ENCODE results near the gene CLOCK.
"Not testable (repeated sequence)": the region's sequence is repeated elsewhere in the genome, so short reads cannot be mapped to it uniquely, and the experiment has no call there.

The CLOCK gene, protein sequence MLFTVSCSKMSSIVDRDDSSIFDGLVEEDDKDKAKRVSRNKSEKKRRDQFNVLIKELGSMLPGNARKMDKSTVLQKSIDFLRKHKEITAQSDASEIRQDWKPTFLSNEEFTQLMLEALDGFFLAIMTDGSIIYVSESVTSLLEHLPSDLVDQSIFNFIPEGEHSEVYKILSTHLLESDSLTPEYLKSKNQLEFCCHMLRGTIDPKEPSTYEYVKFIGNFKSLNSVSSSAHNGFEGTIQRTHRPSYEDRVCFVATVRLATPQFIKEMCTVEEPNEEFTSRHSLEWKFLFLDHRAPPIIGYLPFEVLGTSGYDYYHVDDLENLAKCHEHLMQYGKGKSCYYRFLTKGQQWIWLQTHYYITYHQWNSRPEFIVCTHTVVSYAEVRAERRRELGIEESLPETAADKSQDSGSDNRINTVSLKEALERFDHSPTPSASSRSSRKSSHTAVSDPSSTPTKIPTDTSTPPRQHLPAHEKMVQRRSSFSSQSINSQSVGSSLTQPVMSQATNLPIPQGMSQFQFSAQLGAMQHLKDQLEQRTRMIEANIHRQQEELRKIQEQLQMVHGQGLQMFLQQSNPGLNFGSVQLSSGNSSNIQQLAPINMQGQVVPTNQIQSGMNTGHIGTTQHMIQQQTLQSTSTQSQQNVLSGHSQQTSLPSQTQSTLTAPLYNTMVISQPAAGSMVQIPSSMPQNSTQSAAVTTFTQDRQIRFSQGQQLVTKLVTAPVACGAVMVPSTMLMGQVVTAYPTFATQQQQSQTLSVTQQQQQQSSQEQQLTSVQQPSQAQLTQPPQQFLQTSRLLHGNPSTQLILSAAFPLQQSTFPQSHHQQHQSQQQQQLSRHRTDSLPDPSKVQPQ

DNA sequence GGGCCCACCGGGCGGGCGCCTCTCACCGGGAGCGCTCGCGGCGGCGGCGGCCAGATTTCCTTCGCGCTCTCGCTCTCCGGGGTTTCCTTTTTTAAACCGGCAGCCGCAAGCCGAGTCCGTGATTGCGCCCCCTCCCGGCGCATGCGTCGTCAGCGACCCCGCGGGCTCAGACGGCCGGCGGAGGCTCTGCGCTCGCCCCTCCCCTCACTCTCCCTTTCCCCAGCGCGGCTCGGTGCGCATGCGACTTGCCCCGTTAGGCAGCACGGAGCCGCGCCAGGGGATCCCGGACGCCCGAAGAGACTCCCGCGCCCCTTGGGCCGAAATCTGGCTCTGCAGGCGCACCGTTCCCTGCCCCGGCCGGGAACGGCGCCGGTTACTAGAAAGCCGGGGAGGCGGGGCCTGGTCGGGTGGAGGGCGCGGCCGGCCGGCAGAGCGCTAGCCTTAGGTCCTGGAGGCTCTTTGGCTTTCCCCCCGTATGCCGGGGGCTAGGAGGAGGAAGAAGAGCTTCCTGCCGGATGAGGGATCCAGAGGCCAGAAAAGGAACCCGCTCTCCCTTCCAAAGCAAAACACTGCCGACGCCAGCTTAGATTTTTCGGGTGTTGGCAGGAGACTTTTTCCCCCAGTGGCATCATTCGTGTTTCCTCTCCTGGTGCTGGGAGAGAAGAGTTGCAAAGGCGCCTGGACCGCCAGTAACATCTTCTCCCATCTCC lies at the start of gene CLOCK:
CLOCK (minus strand) TSS at position 154 of the 710 bp plus-strand sequence. CDS start 64,124 bp downstream, outside the sequence.
- peak; percentile 90 to 94 (median 92) for DNase-seq

DNA sequence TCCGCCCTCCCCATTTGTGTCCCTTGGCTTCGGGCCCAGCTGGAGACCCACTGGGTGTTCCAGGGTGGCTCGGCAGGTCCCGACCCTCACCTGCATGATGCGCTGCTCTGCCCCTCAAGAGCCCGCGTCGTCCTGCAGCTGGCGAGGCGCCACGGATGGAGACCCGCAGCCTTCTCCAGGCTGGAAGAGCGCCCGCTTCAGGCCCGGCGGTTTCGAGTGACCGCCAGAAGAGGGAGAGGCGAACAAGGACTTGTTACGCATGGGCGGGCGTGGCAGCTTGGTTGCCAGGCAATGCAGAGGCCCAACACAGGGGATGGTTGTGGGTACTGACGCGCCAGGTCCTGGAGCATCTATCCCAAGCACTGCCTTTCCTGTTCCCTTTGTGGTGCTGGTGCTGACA lies 45.3 kb upstream of the CLOCK start, which contains the start of gene PDCL2:
PDCL2 (minus strand) TSS at position 232 of the 400 bp plus-strand sequence; CDS start at position 96, 136 bp downstream.
- DNase-seq: no peak

DNA sequence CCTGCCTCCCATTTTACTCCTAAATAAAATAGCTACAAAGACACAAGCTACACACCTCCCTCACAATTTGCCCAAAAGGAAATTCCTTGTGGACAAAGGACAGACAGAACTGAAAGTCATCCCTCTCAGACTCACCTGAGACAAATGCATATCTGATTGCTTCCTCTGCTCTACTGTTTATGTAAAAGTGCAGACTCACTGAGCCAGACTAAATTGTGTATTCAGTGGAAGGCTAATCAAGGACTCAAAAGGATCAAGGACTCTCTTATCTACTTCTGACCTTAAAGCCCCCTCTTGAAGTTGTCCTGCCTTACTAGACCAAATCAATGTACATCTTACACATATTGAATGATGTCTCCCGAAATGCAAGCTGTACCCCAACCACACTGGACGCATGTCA lies 41.5 kb upstream of the CLOCK start:
- no peak for DNase-seq

DNA sequence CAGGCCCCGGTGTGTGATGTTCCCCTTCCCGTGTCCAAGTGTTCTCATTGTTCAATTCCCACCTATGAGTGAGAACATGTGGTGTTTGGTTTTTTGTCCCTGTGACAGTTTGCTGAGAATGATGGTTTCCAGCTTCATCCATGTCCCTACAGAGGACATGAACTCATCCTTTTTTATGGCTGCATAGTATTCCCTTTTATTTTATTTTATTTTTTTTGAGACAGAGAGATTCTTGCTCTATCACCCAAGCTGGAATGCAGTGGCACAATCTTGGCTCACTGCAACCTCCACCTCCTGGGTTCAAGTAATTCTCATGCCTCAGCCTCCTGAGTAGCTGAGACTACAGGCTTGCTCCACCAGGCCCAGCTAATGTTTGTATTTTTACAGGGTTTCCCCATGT lies 36.1 kb upstream of the CLOCK start:
- DNase-seq: not testable (repeated sequence)

DNA sequence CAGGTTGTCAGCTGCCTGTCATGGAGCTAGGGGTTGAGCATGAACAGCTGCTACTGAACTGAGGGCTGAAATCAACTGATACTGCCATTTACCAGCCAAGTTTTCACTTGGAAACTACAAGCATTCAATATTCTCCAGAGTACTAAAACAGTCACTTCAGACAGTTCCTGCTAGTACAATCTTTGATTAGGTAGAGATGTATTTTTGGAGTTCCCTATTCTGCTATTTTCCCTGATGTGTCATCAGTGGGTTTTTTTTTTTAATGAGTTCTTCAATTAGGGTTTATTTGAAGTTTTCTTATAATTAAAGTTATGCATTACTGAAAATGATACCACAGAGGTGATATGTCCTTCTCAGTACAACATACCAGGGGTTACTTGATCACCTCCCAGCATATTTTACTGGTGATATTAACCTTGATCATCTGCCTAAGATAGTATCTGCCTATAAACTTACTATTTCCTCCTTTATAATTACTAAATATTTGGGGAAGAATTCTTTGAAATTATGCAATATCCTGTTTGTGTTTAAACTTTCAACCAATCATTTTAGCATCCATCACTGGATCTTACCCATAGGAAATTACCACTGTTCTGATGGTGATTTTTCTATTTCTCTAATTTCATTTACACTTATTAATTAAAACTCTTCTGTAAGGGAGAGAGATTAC lies 31.8 kb upstream of the CLOCK start:
- DNase-seq: peak; percentile 26 to 68 (median 53)

DNA sequence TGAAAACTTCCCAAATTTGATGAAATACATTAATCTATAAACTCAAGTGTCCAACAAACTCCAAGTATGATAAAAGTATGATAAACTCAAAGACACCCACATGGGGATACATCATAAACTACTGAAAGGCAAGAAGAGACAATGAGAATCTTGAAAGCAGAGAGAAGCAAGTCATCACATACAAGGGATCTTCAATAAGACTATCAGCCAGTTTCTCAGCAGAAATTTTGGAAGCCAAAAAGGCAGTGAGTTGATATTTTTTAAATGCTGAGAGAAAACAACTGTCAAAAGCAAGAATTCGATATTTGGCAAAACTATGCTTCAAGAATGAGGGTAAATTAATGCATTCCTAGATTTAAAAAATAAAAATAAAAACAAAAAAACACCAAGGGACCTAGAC lies 28.8 kb upstream of the CLOCK start:
- DNase-seq: no peak

DNA sequence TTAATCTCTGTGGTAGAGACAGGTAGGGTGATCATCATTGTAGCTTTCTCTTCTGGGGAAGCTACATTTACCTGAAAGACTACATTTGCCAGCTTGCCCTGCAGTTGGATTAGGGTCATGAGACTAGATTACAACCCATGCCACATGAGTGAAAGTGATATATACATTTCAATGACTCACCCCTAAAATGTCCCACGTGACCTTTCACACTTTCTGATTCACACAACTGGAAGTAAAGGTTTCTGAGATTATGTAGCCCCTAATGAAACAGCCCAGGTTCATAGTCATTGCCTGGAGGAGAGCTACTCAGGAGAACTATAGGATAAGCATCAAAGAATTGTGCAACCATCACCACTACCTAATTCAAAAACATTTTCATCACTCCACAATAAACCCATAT lies 27.5 kb upstream of the CLOCK start:
- DNase-seq: peak; percentile 6 to 23 (median 16)

DNA sequence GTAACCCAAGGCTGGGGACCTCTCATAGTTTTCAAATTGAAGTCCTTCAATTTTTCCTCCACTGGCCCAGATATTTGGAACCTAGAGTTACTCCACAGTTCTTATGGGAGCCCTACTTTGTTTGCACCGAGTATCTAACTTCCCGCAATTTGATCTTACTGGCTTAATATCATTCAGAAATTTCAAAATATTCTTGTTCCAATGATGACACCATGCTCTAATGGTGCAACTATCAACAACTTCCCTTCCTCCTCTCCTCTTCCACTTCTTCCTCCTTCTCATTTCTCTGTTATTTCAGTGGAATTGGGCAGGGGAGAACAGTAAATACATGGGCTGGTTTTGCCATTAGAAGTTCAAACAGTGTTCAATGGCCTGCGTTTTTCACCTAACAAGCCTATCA lies 25.1 kb upstream of the CLOCK start:
- peak; percentile 4 to 39 (median 29) for DNase-seq

DNA sequence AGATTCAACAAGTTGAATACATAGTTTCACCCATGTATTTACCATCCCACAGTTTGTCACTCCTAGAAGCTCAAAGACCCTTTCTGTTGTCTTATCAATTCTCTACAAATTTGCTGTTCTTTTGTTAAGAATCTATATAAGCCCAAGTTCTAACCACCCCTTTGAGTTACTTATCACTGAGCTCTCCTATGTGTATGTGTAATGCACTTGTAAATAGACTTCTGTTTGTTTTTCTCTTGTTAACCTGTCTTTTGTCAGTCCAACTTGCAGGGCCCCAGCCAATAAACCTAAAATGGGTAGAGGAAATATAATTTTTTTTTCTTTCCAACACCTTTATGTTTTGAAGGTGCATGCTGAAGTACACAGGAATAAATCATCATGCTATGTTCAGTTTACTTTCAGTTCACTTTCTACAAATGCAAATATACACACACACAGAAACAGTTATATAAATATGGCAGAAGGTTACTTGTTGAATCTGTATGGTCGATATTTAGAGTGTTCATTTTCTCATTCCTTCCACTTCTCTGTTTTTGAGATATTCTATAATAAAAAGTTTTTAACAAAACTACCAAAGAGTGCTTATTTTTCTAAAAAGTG lies 22.3 kb upstream of the CLOCK start:
- no peak for DNase-seq

DNA sequence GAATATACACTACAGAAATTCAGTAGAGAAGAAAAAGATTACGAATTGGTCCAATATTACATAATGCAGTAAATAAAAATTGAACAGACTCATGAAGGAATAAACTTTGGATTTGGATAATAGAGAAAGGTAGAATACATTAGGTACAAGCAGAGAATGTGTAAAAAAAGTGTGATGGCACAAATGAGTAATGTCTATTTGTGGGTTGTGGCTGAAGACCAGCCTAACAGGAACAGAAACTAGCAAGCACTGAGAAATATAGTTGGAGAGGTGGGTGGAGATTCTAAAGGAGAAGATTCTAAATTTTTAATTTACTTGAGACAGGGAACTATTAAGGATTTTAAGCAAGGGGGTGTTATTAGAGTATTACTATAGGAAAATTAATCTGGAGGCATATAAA lies 15.2 kb upstream of the CLOCK start:
- DNase-seq: peak; percentile 65 to 85 (median 85)

DNA sequence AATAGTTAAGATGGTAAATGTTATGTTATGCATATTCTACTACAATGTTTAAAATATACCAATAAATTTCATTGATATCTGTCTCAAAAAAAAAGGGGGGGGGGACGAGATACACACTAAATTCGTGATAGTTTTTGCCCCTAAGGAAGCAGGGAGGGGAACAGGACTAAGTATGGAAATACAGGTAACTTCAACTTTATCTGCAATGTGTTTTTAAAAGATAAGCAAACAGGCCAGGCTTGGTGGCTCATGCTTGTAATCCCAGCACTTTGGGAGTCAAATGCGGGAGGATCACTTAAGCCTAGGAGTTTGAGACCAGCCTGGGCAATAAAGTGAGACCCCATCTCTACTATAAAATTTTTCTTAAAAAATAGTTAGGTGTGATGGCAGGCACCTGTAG lies 13.4 kb upstream of the CLOCK start:
- no peak for DNase-seq

DNA sequence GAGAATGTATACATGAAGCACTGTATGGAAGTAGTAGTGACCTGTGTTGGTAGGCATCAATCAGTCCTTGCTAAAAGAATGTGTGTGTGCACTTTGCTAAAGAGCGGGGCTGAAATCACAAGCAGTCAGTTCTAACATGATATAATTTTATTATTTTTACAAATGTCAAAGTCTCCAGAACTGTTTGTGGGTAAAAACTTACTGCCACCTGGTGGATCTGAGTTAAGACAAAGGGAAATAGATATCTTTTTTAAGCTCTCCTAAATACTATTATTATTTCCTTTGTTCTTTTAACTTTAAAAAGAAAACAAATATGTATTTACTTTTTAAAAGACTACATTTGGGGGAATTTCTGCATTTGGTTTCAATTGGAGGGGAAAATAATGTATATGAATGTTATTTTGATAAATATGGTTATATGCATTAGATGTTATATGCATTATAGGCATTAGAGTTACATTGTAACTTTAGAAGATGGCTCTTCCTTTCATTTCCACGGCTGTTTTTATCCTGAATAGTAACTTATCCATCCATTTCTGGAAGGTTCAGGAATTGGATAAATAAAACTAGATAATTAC lies 7.8 kb upstream of the CLOCK start:
- peak; percentile 31 to 43 (median 36) for DNase-seq

DNA sequence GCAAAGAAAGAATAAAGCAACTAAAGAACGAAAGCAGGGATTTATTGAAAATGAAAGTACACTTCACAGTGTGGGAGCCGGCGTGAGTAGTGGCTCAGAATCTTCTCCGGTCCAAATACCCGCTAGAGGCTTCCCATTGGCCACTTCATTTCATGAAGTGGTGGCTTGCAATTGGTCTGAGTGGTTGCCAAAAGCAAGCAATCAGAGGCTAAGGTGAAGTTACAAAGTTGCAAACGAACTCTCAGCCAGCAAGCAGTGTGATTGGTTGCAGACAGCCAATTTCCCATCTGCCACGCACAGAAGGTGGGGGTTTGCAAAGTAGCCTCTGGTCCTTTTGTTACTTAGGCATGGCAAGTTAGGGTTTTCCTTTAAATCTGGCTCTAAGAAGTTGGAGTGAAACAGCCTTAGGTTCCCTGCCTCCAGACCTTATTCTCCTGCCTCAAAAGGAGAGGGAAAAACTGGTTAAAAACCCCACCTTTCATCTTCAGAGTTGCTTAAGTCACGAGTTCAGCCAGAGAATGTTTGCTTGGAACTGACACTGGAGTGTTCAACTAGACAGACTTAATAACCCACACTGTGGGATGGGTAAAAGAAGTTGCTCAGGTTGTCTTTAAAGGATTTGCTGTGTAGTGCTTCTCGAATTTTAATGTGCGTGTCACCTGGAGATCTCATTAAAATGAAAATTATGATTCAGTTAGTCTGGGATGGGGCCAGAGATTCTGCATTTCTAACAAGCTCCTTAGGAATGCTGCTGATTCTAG lies 6.9 kb upstream of the CLOCK start:
- DNase-seq: no peak

DNA sequence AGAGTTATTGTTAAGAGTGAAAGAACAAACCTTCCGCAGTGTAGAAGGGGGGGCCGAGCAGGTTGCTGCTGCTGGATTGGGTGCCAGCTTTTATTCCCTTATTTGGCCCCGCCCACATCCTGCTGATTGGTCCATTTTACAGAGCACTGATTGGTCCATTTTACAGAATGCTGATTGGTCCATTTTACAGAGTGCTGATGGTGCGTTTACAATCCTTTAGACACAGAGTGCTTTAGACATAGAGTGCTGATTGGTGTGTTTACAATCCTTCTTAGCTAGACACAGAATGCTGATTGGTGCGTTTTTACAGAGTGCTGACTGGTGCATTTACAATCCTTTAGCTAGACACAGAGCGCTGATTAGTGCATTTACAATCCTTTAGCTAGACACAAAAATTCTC lies 5.3 kb upstream of the CLOCK start:
- not testable (repeated sequence) for DNase-seq

DNA sequence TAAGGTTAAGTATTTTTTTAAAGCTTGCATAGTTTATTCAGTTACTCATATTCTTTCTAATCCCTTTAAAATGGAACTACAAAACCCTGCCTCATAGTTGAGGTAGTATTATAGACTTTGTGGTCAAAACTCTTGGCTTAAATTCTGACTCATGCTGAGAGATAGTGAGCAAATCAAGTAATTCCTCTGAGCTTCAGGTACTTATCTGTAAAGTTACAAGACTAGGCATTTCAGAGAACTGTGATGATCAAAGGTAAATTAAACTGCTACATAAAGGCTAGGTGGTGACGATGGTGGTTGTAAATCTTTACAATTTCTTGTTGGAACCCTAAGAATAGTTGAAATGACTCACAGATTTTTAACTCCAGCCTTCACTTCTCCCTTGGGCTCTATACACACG lies 3.2 kb upstream of the CLOCK start:
- DNase-seq: no peak

DNA sequence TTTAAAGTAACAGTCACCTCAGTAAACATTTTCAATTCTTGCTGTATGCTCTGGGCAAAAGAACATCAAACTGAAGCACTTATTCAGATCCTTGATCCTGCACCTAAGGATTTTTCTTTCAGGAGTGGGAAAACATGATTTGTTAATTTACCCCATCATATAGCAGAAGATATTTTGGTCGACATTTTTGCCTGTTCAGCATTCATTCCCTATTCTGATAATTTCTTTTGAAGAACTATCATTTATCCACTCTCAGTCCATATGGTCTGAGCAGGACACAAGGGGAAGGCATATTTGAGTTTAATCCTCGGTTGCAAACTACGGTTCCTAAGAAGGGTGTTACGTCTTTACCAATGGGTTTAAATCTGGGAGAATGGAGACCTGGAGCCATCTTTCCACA lies 1.2 kb upstream of the CLOCK start:
- DNase-seq: no peak

DNA sequence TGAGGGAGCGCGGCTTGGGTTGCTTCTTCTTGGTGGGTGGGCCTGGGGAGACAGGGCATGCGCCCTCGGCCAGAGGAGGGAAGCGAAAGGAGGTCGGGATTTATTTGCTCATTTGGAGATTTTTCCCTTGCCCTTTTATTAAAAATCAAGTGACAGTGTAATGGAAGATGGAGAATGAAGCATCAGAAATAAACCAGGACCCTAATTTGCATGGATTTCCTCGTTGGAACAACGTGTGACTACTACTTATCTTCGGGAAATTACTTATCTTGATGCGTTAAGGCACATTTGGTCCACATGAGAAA lies 709 bp upstream of the CLOCK start:
- peak in 1 of 3 donors; percentile 37 for DNase-seq

DNA sequence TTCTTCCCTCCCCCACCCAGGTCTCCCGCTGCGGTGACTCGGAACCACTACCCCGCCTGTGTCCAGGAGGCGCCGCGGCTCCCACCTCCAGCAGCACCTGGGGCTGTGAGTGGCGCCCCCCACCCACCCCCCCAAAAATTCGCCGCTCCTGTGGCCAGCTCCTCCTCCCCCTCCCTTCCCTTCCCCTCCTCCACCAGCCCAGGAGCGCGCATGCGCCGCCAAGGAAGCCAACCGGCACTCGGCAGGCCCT lies 278 bp downstream of the CLOCK start:
- no peak for DNase-seq

DNA sequence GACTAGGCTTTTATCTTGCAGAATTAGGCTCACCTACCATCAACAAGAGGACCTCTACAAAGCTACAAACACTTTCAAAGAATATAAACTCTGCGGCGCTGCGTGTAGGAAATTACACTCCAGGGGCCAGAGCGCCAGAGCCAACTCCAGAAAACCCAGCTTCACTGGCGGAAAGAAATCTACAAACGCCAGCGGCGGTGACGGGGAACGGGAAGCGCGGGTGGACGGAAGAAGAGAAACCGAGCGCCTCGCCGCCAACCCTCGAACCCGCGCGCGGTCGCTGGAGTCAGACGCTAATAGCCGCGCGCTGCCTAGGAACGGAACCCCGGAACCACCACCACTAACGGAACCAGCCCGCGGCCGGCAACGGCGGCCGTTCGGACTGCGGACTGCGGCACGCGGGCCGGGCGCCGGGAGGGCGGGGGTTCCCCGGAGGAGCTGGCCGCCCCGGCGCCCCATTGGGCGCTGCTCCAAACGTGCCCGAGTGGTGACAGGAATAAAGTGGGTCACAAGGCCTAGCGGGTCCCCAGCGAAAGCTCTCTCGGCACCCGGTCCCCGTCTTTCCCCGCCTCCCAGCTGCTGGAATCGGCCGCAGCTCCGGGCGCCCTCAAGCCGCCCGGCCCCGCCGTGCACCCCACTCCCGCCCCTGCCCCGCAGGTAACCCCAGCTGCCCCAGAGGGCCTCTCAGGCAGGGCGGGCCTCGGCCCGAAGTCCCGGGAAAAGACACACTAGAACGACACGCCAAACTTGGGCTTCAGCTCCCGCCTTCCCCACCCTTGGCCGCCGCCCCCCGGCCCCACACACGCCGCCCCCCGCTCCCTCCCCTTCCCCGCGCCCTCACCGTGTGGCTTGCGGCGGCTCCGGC lies 836 bp downstream of the CLOCK start:
- DNase-seq: peak; percentile 85 to 91 (median 88)

DNA sequence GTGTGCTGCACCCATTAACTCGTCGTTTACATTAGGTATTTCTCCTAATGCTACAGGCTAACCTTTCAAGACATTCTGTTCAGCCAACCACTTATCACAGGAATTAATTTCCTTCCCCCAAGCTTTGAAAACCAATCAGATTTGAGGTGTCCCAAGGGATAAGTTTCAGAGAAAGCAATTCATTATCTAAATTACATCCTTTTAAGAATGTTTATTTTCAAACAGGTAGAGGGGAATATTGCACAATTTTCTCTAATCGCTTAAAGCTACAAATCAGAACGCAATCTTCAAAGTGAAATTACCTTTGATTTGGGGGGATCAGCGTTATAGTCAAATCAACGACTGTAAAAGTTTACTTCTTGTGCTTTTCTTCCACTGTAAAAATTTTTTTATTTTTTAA lies 1.6 kb downstream of the CLOCK start:
- peak in 1 of 3 donors; percentile 4 for DNase-seq
